Uterus (tissue), 2 donors: ENCODE data around the gene EED.

Experiments
- CTCF ChIP-seq, 4 experiments: fragments of 200-600 bp in 2 of 4; fragments of 450-650 bp in 2 of 4; sonication (generic) in 2 of 4; IDR thresholded peaks; one replicate each; pipeline ENCODE4 v1.5.1; 2016 to 2019; ENCODE audit warnings: antibody characterized with exemption in 4 of 4, mild to moderate bottlenecking in 2 of 4, moderate library complexity in 1 of 4
- POLR2A ChIP-seq, 2 donors: fragments of 450-650 bp; IDR thresholded peaks; one replicate each; pipeline ENCODE4 v1.6.1; 2016; ENCODE audit warnings: antibody characterized with exemption in 2 of 2, mild to moderate bottlenecking in 1 of 2, moderate library complexity in 1 of 2

- TF ChIP-seq CTCF (IDR thresholded peaks at IDR 0.05) (no peak), POLR2A (IDR thresholded peaks at IDR 0.05) (no peak)
These were observed 33.7 kb upstream of the EED start for GRCh38 chr11:86210898-86211297.
